Erythroblast (primary cell): ENCODE data around the gene MTR.
"Not testable (repeated sequence)": the region's sequence is repeated elsewhere in the genome, so short reads cannot be mapped to it uniquely, and the experiment has no call there.

Experiments
- GATA1 ChIP-seq: IDR thresholded peaks from 2 replicates; pipeline ENCODE4 v1.6.1; 2011; ENCODE audit warnings: low read depth, mild to moderate bottlenecking, control low read depth, low read length, moderate library complexity
- POLR2A ChIP-seq: IDR thresholded peaks from 2 replicates; pipeline ENCODE4 v1.6.1; 2011; ENCODE audit warnings: mild to moderate bottlenecking, low read length

- not testable (repeated sequence) for TF ChIP-seq POLR2A, GATA1
Measured at GRCh38 chr1:236911047-236911446, 116.0 kb downstream of the MTR start.
